ENCODE data around the gene RIPOR3.
A peak's percentile ranks its signal among the peaks of the same experiment; 100 is the strongest.
"Not testable (repeated sequence)": the region's sequence is repeated elsewhere in the genome, so short reads cannot be mapped to it uniquely, and the experiment has no call there.

The RIPOR3 gene

DNA sequence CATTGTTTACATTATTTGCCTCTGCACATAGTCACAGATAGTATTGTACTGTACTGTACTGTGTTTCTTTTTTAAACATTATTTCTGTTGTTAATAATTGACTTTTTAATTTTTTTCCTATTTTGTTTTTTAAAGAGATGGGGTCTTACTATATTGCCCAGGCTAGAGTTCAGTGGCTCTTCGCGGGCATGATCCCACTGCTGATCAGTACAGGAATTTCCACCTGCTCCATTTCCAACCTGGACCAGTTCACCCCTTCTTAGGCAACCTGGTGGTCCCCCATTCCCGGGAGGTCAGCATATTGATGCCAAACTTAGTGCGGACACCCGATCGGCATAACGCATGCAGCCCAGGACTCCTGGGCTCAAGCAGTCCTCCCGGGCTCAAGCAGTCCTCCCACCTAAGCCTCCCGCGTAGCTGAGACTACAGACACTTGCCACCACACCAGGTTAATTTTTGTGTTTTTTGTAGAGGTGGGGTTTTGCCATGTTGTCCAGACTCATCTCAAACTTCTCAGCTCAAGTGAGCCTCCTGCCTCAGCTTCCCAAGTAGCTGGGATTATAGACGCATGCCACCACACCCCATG lies 133.7 kb downstream of the RIPOR3 start:
- Mint-ChIP-seq H3K36me3 (peaks cover 50% of the 10 kb centered on the region), H3K27ac (peak overlapping the region; percentile 53), H3K9me3 (no peaks in the 10 kb centered on the region), H3K4me3 (no peak overlapping the region), H3K4me1 (peaks cover 60% of the 10 kb centered on the region)
- DNase-seq (ENCODE audit: low spot score in 2 of 2) = peak in 1 of 2 donors; percentile 39
- no peak for ATAC-seq

DNA sequence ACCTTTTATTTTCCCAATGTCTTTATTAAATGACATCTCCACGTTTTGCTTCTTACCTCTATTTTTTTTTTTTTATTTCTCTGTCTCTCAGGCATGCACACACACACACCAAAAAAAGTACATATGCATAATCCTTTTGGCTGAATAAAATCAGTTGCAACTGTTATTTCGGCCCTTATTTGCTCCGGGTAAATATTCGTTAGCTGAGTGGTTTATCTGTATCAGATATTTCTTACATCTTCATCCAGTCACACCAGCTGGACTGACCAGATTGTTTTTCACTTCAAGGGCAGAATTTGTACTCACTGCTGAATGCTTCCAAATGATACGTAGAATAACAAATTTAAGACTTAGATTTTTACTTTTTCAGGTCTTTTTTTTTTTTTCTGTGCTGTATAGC lies 135.7 kb downstream of the RIPOR3 start:
- ATAC-seq (no peak), DNase-seq (ENCODE audit: low spot score in 2 of 2) (no peak)
- H3K27ac Mint-ChIP-seq = no peak overlapping the region
- H3K9me3 Mint-ChIP-seq = no peaks in the 10 kb centered on the region
- no peak overlapping the region for H3K4me3 Mint-ChIP-seq
- peaks cover 45% of the 10 kb centered on the region for H3K36me3 Mint-ChIP-seq
- peaks cover 40% of the 10 kb centered on the region for H3K4me1 Mint-ChIP-seq

DNA sequence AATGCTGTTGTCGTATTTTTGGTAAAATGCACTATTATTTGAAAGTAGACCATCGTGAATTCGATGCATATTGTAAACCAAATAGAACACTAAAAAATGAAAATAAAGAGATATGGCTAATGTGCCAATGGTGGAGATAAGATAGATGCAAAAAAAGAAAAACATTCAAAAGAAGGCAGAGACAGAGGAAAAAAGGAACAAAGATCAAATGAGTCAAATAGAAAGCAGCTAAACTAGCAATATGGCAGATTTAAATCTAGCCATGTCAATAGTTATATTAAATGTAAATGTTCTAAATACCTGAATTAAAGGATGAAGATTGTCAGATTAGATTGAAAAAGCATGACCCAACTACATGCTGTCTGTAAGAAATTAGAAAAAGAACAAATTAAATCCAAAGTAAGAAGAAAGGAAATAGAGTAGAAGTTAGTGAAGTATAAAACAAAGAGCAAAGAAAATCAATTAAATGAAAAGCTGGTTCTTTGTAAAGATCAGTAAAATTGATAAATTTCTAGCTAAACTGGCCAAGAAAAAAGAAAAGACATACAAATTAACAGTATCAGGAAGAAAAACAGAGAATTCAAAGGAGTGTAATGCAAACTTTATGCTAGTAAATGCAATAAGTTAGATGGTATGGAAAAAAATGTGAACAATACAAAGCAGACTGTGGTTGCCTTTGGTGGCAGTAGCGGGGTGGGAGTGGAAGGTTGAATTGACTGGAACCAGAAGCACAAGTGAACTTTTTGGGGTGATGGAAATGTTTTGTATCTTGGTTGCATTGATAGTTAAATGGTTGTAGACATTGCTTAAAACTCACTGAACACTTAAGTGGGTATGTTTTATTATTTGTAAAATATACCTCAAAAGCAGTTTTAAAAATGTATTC lies 136.4 kb downstream of the RIPOR3 start:
- H3K4me3 Mint-ChIP-seq = no peak overlapping the region
- peak; percentile 57 for ATAC-seq
- H3K4me1 Mint-ChIP-seq = peaks cover 34% of the 10 kb centered on the region
- no peak overlapping the region for H3K27ac Mint-ChIP-seq
- no peaks in the 10 kb centered on the region for H3K9me3 Mint-ChIP-seq
- DNase-seq (ENCODE audit: low spot score in 2 of 2) = peak in 1 of 2 donors; percentile 42
- H3K36me3 Mint-ChIP-seq = peaks cover 49% of the 10 kb centered on the region

DNA sequence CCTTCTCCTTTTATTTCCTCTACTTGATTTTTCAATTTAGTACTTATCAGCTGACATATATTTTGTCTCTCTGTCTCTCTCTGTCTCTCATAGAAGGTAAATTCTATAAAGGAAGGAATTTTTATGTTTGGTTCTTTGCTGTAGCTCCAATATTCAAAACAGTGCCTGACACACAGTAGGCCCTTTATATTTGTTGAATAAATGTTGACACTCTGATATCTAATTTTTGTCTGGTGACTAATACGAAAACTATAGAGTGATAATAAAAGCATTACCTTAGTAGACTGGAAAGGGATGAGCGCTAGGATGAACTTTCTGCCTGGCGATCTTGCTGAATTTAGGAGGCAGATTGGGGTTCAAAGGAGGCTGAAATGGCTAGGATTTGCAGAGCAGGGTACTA lies 138.4 kb downstream of the RIPOR3 start:
- H3K9me3 Mint-ChIP-seq = no peaks in the 10 kb centered on the region
- peaks cover 50% of the 10 kb centered on the region for H3K36me3 Mint-ChIP-seq
- ATAC-seq (no peak), DNase-seq (ENCODE audit: low spot score in 2 of 2) (no peak)
- no peak overlapping the region for H3K4me3 Mint-ChIP-seq
- H3K4me1 Mint-ChIP-seq = peaks cover 15% of the 10 kb centered on the region
- no peak overlapping the region for H3K27ac Mint-ChIP-seq

DNA sequence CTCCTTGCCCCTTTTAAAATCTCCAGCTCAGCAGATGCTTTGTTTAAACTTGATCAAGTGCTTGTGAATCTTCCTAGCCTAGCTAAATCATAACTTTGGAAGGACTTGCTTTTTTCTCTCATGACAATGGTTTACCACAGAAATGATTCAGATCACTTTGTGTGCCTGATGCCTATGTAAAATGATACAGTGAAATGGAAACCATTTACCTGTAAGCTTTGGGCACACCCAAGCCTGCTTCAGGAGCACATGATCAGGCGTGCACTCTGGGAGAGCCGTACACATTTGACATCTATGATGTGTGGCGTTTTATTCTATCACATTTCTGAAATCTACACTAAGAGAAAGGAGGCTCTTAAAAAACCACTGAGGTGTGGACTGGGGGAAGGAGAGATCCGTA lies 140.1 kb downstream of the RIPOR3 start:
- Mint-ChIP-seq H3K9me3 (no peaks in the 10 kb centered on the region), H3K4me3 (peak overlapping the region; percentile 21), H3K4me1 (peaks cover 15% of the 10 kb centered on the region), H3K27ac (peak overlapping the region; percentile 74), H3K36me3 (peaks cover 57% of the 10 kb centered on the region)
- DNase-seq (ENCODE audit: low spot score in 2 of 2) (no peak), ATAC-seq (peak; percentile 79)

DNA sequence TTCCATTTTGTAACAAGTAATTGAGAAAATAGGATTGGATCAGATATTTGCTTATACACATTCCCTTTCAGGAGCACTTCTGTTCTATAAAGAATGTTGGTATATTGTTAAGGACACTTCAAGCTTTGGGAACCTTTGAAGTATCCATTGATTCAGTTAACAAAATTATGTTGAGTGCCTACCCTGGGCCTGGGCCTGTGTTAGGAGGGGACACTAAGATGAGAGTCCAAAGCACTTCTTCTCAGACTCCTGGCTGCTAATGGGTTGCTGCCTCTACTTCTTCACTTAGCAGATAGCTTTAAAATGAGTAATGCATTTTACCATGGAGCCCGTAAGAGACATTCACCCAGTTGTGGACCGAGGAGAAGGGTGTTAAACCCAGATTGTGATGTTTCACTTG lies 140.8 kb downstream of the RIPOR3 start:
- peak overlapping the region; percentile 58 for H3K27ac Mint-ChIP-seq
- peaks cover 57% of the 10 kb centered on the region for H3K36me3 Mint-ChIP-seq
- peak overlapping the region; percentile 21 for H3K4me3 Mint-ChIP-seq
- no peak for ATAC-seq
- peaks cover 15% of the 10 kb centered on the region for H3K4me1 Mint-ChIP-seq
- H3K9me3 Mint-ChIP-seq = no peaks in the 10 kb centered on the region
- no peak for DNase-seq (ENCODE audit: low spot score in 2 of 2)

DNA sequence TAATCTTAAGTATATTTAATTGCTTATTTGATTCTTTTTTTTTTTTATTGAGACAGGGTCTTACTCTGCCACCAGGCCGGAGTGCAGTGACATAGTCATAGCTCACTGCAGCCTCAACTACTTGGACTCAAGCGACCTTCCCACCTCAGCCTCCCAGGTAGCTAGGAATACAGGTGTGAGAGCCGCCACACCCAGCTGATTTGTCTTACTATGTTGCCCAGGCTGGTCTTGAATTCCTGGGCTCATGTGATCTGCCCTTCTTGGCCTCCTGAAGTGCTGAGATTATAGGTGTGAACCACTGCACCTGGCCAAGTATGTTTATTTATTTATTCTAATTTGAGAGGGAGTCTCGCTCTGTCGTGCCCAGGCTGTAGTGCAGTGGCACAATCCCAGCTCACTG lies 142.9 kb downstream of the RIPOR3 start:
- H3K27ac Mint-ChIP-seq = peak overlapping the region; percentile 55
- H3K4me3 Mint-ChIP-seq = peak overlapping the region; percentile 57
- no peaks in the 10 kb centered on the region for H3K9me3 Mint-ChIP-seq
- DNase-seq (ENCODE audit: low spot score in 2 of 2) (no peak), ATAC-seq (no peak)
- H3K36me3 Mint-ChIP-seq = peaks cover 71% of the 10 kb centered on the region
- peaks cover 30% of the 10 kb centered on the region for H3K4me1 Mint-ChIP-seq

DNA sequence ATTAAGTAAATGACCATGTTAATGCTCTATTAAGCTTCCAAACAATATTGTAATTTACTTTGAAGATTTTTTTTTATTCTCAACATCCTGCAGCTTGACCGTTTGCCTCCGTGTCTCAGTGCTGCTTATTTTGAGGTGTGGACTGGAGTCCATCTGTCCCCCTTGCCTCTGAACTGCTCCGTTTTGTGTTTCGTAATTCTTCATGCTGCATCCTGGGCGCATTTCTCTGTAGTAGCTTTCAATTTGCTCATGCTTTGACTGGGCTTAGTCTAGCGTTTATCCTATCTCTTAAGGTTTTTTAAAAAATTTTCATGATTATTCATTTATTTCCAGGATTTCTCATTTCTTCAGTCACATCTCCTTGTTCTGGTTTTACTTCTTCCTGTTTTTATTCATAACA lies 143.4 kb downstream of the RIPOR3 start:
- H3K4me1 Mint-ChIP-seq = peaks cover 34% of the 10 kb centered on the region
- no peaks in the 10 kb centered on the region for H3K9me3 Mint-ChIP-seq
- peaks cover 75% of the 10 kb centered on the region for H3K36me3 Mint-ChIP-seq
- peak overlapping the region; percentile 57 for H3K4me3 Mint-ChIP-seq
- H3K27ac Mint-ChIP-seq = peak overlapping the region; percentile 55
- DNase-seq (ENCODE audit: low spot score in 2 of 2) = no peak
- ATAC-seq = no peak

DNA sequence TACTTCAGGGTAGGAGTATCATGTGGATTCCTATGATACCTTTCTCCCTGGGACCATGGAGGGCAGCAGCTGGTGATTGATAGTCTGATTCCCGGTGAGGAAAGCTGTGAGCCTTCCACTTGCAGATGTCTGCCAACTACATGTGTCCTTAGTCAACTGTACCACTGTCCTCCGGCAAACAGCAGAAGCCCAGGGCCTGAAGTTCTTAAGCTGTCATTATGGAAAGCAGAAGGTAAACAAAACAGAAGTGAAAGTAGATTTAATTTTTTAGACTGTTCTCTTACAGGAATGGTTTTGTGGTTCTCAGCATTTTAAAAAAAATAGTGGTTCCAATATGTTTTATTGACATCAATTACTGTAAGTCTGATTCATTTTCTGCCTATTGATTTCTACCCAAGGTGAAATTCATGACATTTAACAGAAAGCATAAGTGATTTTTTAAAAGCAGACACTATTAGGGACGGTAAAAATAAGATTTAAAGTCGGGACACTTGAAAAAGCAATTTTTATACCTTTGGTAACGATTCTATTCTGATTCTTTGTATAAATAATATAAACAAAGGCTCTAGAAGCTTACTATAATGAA lies 144.5 kb downstream of the RIPOR3 start:
- Mint-ChIP-seq H3K36me3 (peaks cover 80% of the 10 kb centered on the region), H3K27ac (peak overlapping the region; percentile 55), H3K4me3 (peak overlapping the region; percentile 57), H3K4me1 (peaks cover 45% of the 10 kb centered on the region), H3K9me3 (no peaks in the 10 kb centered on the region)
- DNase-seq (ENCODE audit: low spot score in 2 of 2) (no peak), ATAC-seq (peak; percentile 77)

DNA sequence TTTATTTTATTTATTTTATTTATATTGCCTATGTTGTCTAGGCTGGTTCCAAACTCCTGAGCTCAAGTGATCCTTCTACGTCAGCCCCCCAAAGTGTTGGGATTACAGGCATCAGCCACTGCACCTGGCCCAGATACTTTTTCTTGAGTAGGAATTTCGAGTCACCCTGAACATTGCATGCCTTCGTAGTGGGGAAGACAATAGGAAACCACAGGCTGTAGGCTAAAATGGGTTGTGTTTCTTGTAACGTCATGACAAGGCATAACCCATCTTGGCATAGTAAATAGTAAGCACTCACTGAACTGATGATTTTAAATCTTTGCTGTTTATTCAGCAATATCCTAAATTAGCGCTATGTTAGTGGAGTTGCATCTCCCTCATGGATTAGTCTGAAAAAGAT lies 146.2 kb downstream of the RIPOR3 start:
- Mint-ChIP-seq H3K9me3 (no peaks in the 10 kb centered on the region), H3K27ac (no peak overlapping the region), H3K4me3 (peak overlapping the region; percentile 57), H3K36me3 (peaks cover 76% of the 10 kb centered on the region), H3K4me1 (peaks cover 60% of the 10 kb centered on the region)
- no peak for DNase-seq (ENCODE audit: low spot score in 2 of 2)
- no peak for ATAC-seq

DNA sequence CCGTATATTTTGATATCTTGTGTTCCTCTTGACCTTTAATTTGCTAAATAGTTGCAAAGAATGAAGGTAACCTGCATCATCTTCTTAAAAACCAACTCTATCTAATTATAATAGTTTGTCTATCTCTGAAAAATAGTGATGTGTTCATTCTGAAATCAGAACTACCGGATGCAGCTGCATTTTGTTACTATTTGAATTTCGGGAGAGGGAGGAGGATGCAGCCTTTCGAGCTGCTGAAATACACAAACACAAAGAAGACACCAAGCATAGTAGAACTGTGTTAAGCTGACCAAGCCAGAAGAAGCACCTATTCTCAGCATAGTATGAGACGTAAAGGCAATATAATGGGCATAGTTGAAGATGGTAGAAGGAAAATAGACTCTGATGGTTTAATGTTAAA lies 148.0 kb downstream of the RIPOR3 start:
- DNase-seq (ENCODE audit: low spot score in 2 of 2) = no peak
- ATAC-seq = no peak
- peaks cover 73% of the 10 kb centered on the region for H3K36me3 Mint-ChIP-seq
- peaks cover 70% of the 10 kb centered on the region for H3K4me1 Mint-ChIP-seq
- no peak overlapping the region for H3K27ac Mint-ChIP-seq
- H3K4me3 Mint-ChIP-seq = no peak overlapping the region
- no peaks in the 10 kb centered on the region for H3K9me3 Mint-ChIP-seq

DNA sequence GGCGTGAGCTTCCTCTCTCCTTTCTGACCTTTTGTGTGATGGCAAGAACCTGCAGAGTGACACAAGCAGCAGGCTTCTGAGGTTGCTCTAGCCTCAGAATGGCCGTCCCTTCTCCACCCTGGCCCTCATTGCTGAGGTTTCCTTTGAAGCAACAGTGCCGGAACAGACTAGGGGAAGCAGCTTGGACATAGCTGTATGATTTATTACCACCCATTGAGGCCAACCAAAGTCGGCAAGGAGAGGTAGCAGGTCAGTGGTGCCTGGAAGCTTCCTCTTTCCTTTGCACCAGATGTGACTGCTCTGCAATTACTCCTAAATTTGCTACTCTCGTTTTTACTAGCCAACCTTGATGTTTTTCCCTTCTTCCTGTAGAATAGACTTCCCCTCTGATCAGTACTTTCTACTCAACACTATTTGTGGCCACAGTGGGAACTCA lies 149.7 kb downstream of the RIPOR3 start:
- peak; percentile 49 for ATAC-seq
- DNase-seq (ENCODE audit: low spot score in 2 of 2) = no peak
- Mint-ChIP-seq H3K4me3 (peak overlapping the region; percentile 14), H3K9me3 (no peaks in the 10 kb centered on the region), H3K4me1 (peaks cover 80% of the 10 kb centered on the region), H3K36me3 (peaks cover 73% of the 10 kb centered on the region), H3K27ac (peak overlapping the region; percentile 73)

DNA sequence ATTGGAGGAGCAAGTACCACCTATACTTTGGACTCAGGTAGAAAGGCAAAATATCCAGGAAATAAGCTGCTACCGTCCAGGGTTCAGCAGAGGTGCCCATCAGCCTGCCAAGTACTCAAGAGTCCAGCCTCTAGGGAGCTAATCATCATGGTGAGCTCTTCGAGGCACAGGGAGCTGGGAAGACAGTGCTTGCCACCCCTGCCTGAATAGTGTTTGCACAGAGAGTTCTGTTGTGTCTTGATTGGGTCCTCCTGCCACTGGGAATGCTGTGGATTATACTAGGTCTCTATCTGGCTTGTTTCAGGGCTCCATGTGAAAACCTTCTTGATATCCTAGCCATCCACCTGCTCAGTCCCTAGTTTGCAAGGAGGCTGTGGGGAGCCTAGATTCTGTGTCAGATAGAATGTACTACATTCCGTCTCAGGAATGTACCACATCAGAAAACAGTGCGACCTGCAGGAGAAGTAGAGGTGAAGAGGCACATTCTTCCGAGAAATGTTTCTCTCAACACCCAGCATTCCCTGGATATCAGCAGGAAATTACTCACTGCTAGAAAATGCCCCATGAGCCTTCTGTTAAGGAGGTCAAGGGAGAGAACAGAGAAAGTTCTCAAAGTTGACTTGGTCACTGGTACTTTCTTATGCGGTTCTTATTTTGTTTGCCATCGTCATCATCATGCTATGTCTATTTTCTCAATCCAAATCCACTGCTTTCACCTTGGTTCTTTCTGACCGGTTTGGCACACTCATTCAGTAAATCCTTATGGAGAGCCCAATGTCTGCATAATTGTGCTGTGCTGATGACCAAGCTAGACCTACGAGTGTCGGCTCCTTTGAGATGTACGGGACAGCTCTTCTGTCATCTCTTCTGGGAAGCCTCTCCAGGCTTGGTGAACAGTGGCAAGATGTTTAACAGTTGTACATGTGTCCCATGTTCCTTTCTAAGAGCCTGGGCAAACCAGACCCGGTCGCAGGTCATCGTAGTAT lies 150.4 kb downstream of the RIPOR3 start:
- H3K4me3 Mint-ChIP-seq = peak overlapping the region; percentile 14
- H3K9me3 Mint-ChIP-seq = no peaks in the 10 kb centered on the region
- peak overlapping the region; percentile 73 for H3K27ac Mint-ChIP-seq
- peaks cover 78% of the 10 kb centered on the region for H3K4me1 Mint-ChIP-seq
- peaks cover 75% of the 10 kb centered on the region for H3K36me3 Mint-ChIP-seq
- DNase-seq (ENCODE audit: low spot score in 2 of 2) (no peak), ATAC-seq (peak; percentile 16)

DNA sequence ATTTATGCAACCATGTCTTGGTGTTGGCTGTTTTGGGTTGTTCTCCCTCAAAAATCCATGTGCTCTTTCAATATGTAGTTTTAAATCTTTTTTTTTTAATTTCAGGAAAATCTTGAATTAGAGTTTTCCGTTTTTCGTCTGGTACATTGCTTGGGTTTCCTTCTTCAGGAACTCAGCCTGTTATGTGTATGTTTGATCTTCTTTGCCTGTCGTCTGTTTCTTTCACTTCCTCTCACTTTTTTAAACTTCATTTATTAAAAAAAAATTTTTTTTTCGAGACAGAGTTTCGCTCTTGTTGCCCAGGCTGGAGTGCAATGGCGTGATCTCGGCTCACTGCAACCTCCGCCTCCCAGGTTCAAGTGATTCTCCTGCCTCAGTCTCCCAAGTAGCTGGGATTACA lies 151.5 kb downstream of the RIPOR3 start:
- H3K27ac Mint-ChIP-seq; ATAC-seq; H3K9me3 Mint-ChIP-seq; DNase-seq (ENCODE audit: low spot score in 2 of 2); H3K4me3 Mint-ChIP-seq: not testable (repeated sequence)
- H3K4me1 Mint-ChIP-seq = peaks cover 80% of the 10 kb centered on the region
- peaks cover 86% of the 10 kb centered on the region for H3K36me3 Mint-ChIP-seq

DNA sequence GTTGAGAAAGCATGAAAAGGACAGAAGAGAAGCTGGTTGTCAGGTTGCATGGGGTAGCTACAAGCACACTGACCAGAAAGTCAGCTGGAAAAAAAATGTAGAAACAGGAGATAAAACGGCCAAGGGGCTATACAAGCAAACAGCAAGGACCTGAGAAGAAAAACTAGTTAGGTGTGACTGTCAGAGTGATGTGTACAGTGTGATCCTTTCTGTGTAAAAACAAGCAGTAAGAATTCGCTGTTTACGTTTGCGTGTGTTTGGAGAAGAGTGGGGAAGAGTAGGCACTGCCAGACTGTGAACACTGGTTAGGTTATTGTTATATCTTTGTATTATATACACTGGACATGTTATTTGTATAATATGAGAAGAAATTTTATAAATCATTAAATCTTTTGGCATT lies 153.1 kb downstream of the RIPOR3 start:
- DNase-seq (ENCODE audit: low spot score in 2 of 2) (no peak), ATAC-seq (no peak)
- H3K4me3 Mint-ChIP-seq = no peak overlapping the region
- H3K27ac Mint-ChIP-seq = peak overlapping the region; percentile 9
- H3K36me3 Mint-ChIP-seq = peaks cover 87% of the 10 kb centered on the region
- H3K4me1 Mint-ChIP-seq = peaks cover 81% of the 10 kb centered on the region
- H3K9me3 Mint-ChIP-seq = no peaks in the 10 kb centered on the region
